ENCODE results near the gene PDCD6IP.

DNA sequence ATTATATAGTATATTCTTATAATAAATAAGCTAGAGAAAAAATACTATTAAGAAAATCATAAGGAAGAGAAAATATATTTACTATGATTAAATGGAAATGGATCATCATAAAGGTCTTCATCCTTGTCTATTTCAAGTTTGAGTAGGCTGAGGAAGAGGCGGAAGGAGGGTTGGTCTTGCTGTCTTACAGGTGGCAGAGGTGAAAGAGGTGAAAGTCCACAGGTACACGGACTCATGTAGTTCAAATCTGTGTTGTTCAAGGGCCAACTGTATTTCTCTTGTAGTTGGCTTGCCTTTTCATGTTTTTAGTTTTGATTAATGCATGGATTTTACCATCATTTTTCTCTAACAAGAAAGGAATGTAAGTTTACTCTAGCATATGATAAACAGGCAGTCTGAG is 41.7 kb downstream of the PDCD6IP start:
- TF ChIP-seq, protein P1, sequence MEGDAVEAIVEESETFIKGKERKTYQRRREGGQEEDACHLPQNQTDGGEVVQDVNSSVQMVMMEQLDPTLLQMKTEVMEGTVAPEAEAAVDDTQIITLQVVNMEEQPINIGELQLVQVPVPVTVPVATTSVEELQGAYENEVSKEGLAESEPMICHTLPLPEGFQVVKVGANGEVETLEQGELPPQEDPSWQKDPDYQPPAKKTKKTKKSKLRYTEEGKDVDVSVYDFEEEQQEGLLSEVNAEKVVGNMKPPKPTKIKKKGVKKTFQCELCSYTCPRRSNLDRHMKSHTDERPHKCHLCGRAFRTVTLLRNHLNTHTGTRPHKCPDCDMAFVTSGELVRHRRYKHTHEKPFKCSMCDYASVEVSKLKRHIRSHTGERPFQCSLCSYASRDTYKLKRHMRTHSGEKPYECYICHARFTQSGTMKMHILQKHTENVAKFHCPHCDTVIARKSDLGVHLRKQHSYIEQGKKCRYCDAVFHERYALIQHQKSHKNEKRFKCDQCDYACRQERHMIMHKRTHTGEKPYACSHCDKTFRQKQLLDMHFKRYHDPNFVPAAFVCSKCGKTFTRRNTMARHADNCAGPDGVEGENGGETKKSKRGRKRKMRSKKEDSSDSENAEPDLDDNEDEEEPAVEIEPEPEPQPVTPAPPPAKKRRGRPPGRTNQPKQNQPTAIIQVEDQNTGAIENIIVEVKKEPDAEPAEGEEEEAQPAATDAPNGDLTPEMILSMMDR (IDR thresholded peaks at IDR 0.05), result no peak
- no peak for TF ChIP-seq POLR2A (IDR thresholded peaks at IDR 0.05)
